Activated effector memory CD4-positive, alpha-beta T cell treated with Interleukin-2 at 50 U/mL for 16 hours (primary cell): ENCODE data around the gene MTOR.

Experiments used
- DNase-seq: peaks from one replicate; pipeline ENCODE4 v3.0.0-alpha.2; 2020

Gene MTOR

DNA sequence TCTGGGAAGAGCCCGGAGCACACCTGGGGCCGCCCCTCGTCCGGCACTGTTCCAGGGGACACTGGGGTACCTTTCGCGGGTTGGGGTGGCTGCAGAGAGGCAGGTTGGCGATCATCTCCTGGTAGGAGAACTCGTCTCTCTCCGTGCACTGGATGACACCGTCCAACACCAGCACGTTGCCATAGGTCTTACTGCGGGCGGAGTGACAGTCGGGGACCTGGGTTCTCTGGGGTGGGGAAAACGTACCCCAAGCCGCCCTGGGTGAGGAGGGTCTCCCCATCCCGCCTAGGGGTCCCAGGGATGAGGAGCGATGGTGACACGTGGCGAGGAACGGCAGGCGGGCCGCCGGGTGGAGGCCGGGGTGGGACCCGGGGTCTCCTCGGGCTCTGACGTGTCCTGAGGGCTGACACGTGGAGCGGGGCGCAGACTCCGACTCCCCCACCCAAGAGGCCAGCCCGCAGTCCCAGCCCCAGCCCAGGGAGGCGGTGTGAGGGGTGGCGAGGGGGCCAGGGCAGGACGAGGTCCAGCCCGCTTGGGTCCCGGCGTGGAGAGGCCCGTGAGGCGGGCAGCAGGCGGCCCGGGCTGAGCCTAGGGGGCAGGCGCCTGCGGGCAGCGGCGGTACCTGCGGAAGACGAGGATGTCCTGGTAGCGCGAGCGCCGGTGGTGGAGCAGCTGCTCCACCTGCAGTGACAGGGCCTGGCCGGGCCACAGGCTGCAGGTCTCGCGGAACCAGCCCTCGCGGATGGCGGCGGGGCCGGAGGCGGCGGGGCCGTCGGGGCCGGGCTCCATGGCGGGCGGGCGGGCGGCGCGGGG lies 203.0 kb downstream of the MTOR start:
- DNase-seq, result no peak

DNA sequence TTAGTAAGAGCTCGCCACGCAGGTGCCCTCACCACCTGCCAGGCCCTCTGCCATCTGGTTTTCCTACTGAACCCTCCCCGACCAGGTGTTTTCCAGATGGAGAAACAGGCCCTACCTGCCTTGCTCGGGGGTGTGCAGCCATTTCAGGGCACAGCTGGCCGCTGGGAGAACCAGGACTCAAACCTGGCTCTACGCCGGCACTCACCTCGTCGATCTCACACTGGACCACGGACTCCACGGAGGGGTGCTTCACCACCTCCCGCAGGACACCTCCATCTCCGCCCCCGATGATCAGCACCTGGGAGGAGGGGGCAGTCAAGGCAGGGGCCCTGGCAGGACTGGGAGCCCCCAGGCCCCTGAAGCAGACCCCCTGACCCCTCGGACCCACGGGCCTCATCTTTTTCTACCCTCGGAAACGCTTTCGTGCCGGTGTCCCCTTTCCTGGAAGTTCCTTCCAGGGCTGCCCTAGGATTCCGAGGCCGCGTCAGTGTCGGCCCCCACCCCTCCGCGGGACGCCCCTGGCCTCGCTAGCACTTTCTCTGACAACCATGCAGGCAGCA lies 203.7 kb downstream of the MTOR start:
- DNase-seq, result no peak

DNA sequence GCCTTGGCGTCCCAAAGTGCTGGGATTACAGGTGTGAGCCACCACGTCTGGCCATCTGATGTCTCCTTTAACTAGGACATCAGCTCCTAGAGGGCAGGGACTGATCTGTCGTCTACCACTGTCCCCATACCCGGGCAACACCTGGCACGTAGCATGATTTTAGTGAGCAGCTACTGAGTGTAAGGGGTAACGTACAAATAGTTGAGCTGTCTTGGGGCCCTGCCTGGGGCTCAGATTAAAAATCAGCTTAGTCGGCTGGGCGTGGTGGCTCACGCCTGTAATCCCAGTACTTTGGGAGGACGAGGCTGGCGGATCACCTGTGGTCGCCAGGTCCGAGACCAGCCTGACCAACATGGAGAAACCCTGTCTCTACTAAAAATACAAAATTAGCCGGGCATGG lies 204.3 kb downstream of the MTOR start:
- DNase-seq, result no peak

DNA sequence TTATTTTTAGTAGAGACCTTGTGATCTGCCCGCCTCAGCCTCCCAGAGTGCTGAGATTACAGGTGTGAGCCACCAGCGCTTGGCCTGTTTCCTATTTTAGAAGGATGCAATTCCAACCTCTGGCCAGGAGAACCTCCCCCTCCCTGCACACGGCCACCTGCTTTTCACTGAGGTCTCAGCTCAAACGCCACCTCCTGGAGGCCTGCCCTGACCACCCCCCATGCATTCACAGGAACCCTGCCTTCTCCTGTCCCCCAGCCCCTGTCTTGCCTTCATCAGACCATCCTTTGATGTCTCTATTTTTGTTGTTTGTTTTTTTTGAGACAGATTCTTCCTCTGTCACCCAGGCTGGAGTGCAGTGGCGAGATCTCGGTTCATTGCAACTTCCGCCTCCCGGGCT lies 204.9 kb downstream of the MTOR start:
- no peak for DNase-seq
